Non-pigmented ciliary epithelial cell (primary cell): ENCODE data around the gene POU2AF1.

Source experiments
- DNase-seq: peaks from one replicate; pipeline ENCODE4 v3.0.0-alpha.2; 2010; ENCODE audit warnings: low read depth

Gene POU2AF1, protein sequence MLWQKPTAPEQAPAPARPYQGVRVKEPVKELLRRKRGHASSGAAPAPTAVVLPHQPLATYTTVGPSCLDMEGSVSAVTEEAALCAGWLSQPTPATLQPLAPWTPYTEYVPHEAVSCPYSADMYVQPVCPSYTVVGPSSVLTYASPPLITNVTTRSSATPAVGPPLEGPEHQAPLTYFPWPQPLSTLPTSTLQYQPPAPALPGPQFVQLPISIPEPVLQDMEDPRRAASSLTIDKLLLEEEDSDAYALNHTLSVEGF

GRCh38 chr11:111378861-111379601 is at the start of gene POU2AF1:
Gene POU2AF1, minus strand, starts transcription at chr11:111379275. Its CDS starts 98 bp downstream, at chr11:111379177.
- DNase-seq, result peak; percentile 1

DNA sequence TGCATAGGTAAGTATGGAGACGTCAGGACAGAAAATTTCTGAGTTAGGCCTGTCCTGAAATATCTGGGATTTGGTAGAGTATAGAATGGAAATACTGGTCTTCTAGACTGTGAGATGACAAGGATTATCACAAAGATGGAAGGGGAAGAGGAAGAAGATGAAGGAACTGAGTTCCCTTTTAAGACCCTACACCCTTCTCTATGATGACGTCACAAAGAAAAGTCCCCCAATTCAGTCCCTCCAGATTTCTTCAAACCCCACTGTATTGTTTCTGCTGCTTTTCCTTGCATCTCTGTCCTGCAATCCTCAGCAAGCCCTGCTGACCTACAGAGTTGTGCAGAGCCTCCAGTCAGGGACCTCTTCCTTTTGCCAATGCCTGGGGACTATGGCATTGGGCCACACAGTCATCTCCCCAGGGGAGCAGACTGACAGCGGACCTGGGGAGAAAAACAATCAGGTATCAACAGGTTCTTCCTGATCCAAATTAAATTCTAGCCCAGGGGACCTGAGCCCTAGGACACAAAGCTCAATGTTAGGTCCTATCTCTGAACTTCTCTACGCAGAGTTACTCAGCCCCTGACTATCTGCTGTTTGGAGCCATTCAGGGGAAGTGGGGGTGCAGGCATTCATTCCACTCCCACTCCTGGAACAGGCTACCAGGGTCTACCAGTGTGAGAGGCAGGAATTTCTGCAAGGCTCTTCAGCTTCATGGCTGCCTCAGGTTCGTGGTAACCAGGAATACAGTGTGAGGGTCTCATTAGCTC is 49.2 kb upstream of the POU2AF1 start:
- no peak for DNase-seq

DNA sequence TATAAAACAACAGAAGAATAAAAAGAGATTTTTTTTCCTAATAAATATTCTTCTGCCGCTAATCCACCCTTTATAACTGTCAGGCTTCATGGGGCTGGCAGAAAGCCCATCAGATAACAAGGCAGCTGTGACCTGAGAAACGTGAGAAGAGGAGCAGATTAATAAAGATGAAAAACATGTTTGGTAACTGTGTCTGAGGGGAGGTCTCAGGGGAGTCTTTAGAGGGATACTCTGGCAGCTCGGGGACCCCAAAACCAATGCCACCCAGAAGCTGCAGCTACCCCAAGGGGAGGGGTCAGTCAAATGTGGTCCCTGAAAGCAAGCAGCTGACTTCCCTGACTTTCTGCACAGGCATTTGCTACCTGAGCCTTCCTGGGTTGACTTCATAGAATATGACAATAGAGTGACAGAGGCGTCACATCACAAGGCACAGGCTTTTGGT is 48.4 kb upstream of the POU2AF1 start:
- DNase-seq, result no peak

DNA sequence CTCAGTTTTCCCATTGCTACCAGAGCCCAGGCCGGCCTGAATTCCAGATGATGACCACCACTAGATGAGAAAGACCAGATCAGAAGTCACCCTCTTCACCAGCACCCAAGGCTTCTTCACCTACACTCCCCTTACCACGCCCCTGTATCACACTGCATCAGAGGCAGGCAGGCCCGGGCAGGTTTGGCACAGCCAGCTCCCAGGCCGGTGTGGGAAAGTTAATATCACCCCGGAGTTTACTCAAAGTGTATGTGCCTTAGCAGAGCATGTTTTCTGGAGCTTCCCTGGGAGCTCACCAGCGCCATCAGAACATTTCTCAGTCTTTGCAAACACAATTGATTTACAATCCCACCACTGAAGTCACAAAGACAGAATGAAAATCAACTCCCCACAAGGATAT is 47.5 kb upstream of the POU2AF1 start:
- DNase-seq, result no peak

GRCh38 chr11:111423250-111423615 is 44.2 kb upstream of the POU2AF1 start:
- no peak for DNase-seq

GRCh38 chr11:111422494-111423249 is 43.6 kb upstream of the POU2AF1 start:
- DNase-seq, result no peak

DNA sequence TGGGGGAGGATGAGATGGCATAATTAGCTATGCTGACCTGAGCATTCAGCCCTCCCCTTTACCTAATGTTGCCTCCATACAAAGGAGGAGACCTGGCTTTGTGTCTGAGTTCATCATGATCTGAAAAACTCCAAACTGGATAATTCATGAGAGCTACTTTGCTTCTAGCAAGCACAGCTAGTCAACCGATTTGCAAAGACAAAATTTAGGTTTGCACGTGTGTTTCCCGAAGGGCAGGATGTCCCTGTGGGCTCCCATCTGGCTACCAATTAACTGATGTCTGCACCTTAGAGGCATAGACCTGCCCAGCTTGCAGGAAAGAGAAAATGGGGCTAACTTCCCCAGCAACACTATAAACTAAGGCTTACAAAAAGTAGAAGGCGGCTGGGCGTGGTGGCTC is 42.2 kb upstream of the POU2AF1 start:
- DNase-seq, result no peak

- no peak for DNase-seq
Measured at GRCh38 chr11:111419641-111420327, 40.7 kb upstream of the POU2AF1 start.

DNA sequence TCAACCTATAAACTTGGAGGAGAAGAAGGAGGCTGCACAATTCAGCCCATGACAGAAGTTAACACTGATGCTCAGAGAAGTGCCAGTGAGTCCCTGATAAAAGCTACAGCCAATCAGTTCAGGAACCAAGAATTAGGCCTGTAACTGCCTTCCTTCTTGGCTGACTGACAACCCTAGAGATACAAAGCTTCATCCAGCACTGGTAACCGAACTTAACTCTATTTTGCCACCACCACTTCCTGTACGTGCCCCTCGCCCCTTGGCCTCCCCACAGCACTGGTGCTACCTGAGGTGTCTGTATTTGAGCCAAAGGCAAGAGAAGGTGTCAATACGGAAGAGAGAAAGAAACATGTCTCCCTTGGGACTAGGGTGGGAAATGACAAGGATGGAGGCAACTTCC is 40.1 kb upstream of the POU2AF1 start:
- DNase-seq, result no peak

DNA sequence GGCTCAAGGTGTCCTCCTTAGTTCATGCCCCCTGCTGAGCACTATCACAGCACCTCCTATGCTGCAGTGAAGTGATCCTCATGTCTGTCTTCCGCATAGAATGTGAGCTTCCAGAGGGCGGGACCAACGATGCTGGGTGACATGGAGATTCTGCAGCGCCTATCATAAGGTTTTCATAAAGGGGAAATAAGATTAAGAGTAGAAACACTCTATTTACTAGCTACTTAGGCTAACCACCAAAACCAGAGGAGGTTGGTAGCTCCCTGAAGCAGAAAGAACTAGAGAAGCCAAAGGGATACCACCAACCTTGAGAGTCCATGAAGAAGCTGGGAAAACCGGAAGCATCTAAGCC is 39.3 kb upstream of the POU2AF1 start:
- DNase-seq, result no peak

- peak; percentile 74 for DNase-seq
Measured at GRCh38 chr11:111417766-111418435, 38.8 kb upstream of the POU2AF1 start.

DNA sequence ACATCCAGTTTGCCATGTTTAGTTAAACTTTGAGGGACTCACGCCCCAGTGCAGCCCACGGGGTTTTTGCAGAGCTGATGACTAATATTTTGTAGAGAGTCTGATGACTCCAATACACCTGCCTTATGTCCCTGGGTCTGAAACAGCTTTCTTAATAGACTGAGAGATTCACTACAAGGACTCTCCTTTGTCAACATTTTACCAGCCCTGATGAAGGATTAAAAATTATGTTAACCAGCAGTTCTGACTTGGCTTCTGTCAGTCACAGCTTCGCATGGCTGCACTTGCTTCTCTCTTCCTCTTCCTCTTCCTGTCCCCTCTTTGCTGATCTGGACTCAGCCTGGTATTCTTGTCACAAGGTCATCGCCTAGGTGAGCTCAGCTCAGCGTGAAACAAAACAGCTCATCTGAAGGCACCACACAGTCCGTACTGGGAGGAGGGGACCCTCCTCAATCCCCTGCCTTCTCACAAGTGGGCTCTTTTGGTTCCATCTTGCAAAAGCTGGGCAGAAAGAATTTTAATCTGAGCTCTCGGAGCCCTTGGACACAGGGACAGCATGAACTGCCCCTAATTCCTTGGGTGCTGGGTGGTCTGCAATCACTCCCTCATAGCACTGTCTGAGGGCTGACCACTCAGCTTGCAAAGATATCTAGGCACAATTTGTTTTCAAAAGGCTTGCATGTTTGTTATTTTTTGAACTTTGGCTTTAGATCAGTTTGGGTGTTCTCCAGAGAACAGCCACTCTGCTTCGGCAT is 38.1 kb upstream of the POU2AF1 start:
- DNase-seq, result no peak

GRCh38 chr11:111416231-111416960 is 37.3 kb upstream of the POU2AF1 start:
- no peak for DNase-seq

GRCh38 chr11:111414936-111415335 is 35.9 kb upstream of the POU2AF1 start:
- no peak for DNase-seq

- DNase-seq, result no peak
Measured at GRCh38 chr11:111414267-111414931, 35.3 kb upstream of the POU2AF1 start.

DNA sequence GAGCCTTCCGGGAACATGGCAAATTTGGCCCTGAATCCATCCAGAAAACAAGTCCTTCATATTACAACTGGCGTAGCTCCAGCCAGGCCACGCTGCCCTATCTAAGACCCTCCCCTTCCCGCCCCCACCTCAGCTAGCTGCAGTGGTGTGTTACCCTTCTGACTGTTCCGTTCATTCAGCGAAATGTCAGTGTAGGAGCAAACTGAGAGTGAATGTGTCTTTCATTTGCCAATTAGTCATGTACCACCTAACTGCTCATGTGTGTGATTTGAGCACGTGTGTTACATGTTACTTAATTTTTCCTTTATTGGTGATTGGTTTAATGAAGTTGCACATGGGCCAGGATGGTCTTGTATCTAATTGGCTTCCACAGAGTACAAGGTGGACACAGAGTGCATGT is 34.8 kb upstream of the POU2AF1 start:
- no peak for DNase-seq

DNA sequence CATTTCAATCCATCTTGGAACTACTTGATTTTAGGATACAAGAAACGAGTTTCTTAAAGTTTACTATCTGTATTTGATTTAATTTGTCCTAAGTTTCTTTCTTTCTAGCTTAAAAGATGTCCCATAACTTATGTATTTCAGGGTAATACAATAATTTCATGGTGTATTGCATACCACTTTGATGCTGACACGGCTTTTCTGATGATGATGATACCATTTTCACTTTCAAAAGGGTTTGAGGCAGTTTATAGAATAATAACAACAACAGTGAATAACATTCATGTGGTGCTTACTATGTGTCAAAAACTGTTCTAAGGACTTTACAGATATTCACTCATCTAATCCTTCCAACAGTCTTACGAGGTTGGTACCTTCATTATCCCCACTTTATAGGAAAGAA is 33.2 kb upstream of the POU2AF1 start:
- DNase-seq, result no peak

DNA sequence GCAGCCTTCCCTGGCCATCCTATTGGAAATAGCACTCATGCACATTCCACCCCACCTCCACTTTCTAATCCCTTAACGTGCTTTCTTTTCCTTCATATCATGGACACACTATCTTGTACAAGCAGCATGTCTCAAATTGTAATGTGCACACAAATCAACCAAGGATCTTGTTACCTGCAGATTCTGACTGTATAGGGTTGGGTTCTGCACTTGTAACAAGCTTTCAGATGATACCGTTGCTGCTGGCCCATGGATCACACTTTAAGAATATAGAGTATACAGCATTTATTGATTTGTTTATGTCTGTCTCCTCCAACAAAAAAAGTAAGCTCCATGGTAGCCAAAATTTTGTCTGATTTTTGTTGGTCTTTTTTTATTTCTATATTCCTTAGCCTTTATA is 32.4 kb upstream of the POU2AF1 start:
- DNase-seq, result no peak

- no peak for DNase-seq
Measured at GRCh38 chr11:111410951-111411350, 31.9 kb upstream of the POU2AF1 start.
